Measurements from ENCODE around the gene DDN. TPM values are rescaled to one million over a fixed set of nuclear protein-coding genes. Genes with fewer than 3 reads are reported as not detected.

Gene DDN
- total and polyA plus RNA-seq, 9 of the 15 experiments (the other 6 are each of a cell fraction or from before 2014, with no cell fraction given): 0.03 to 3.6 (median 1.6) TPM

DNA sequence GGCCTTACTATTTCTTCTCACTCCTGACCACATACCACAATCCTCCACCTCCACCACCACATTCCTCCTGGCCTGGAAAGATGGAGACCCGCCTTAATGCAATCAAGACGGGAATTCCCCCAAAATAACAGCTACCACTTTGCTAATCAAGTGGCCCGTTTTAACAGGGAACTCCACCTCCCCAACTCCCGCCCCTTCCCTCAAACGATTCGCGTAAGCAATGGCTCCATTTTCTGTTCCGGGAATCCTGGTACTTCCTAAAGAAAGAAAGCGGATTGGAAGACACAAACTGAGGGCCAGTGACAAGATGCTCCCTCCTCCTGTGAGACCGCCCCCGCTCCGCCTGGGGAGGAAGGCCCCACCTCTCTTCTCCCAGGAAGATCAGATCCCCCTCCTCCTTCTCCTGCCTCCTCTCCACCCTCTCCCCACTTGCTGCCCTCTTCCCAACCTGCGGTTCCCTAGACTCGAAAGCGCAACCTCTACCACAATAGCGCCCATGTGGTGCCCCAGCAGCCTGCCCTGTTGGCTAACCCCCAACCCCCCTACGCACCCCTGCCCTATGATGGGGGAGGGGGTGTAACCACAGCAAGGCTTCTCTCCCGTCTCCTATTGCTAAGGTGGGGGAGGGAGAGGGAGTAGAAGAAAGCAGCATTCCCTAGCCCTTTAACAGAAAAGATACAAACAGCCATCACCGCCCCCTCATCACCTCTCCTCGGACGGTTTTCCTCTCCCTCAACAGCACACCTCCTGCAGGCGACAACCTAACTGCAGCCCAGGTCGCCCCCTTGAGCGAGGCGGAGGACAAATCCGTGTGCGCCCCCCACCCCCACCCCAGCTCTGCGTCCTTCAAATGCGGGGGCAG lies 42.7 kb downstream of the DDN start (continued):
- no peak for TF ChIP-seq JUND (IDR thresholded peaks at IDR 0.05; ENCODE audit: borderline replicate concordance, low read depth, low read length)
- 0 out of 3 replicates have a peak, but pooled peaks have one; percentile 2 for TF ChIP-seq JUND (tag; IDR thresholded peaks at IDR 0.05; ENCODE audit: borderline replicate concordance, low read depth, low read length)
- 0 out of 2 replicates have a peak, but pooled peaks have one; percentile 16 for TF ChIP-seq KLF16 (IDR thresholded peaks at IDR 0.05)
- TF ChIP-seq ZNF75A (CRISPR knock-in tag; IDR thresholded peaks at IDR 0.05): no peak
- TF ChIP-seq FUS (optimal IDR thresholded peaks at IDR 0.05; ENCODE audit: low read depth, low read length): no peak
- TF ChIP-seq PHF21A (IDR thresholded peaks at IDR 0.05; ENCODE audit: borderline replicate concordance, low read depth): 0 out of 2 replicates have a peak, but pooled peaks have one; percentile 46
- no peak for TF ChIP-seq MBD2 (IDR thresholded peaks at IDR 0.05; ENCODE audit: borderline replicate concordance, low read depth)
- TF ChIP-seq, protein P1, sequence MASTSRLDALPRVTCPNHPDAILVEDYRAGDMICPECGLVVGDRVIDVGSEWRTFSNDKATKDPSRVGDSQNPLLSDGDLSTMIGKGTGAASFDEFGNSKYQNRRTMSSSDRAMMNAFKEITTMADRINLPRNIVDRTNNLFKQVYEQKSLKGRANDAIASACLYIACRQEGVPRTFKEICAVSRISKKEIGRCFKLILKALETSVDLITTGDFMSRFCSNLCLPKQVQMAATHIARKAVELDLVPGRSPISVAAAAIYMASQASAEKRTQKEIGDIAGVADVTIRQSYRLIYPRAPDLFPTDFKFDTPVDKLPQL (IDR thresholded peaks at IDR 0.05; ENCODE audit: extremely low read depth, insufficient read length): no peak
- peak in 1 of 2 experiments; percentile 34; a peak in 1 of 4 replicates for TF ChIP-seq TRIM24 (IDR thresholded peaks at IDR 0.05)
- TF ChIP-seq SMARCA4 (IDR thresholded peaks at IDR 0.05): peak; percentile 43; the same call in 1 of the 2 replicates
- TF ChIP-seq HNRNPUL1 (IDR thresholded peaks at IDR 0.05; ENCODE audit: low read length): no peak
- no peak for TF ChIP-seq MLX (CRISPR knock-in tag; conservative IDR thresholded peaks at IDR 0.05)
- TF ChIP-seq E2F5 (CRISPR knock-in tag; IDR thresholded peaks at IDR 0.05): no peak
- peak; percentile 94 for TF ChIP-seq EGR1 (conservative IDR thresholded peaks at IDR 0.05)
- TF ChIP-seq NCOR1 (IDR thresholded peaks at IDR 0.05): 0 out of 2 replicates have a peak, but pooled peaks have one; percentile 17
- no peak for TF ChIP-seq ATF1 (CRISPR knock-in tag; IDR thresholded peaks at IDR 0.05)
- peak; percentile 59 for TF ChIP-seq ATF1 (tag; IDR thresholded peaks at IDR 0.05)
- peak; percentile 69; the same call in 1 of the 2 replicates for TF ChIP-seq GATAD2A (IDR thresholded peaks at IDR 0.05)
- TF ChIP-seq ZBTB9 (CRISPR knock-in tag; IDR thresholded peaks at IDR 0.05): 0 out of 2 replicates have a peak, but pooled peaks have one; percentile 20
- peak; percentile 18; the same call in 1 of the 2 replicates for TF ChIP-seq ETV1 (tag; conservative IDR thresholded peaks at IDR 0.05; ENCODE audit: low read depth)
- TF ChIP-seq ZNF133 (CRISPR knock-in tag; IDR thresholded peaks at IDR 0.05): no peak
- TF ChIP-seq ZBTB7A (IDR thresholded peaks at IDR 0.05; ENCODE audit: borderline replicate concordance, control insufficient read depth, low read depth, low read length): peak; percentile 16; the same call in 1 of the 2 replicates
- TF ChIP-seq CHD2 (IDR thresholded peaks at IDR 0.05; ENCODE audit: low read depth, low read length): peak; percentile 14; the same call in 1 of the 2 replicates
- TF ChIP-seq TEAD1 (CRISPR knock-in tag; IDR thresholded peaks at IDR 0.05): 0 out of 4 replicates have a peak, but pooled peaks of 1 of the 2 experiments have one; percentile 51
- 0 out of 2 replicates have a peak, but pooled peaks have one; percentile 58 for TF ChIP-seq SMARCE1 (IDR thresholded peaks at IDR 0.05)
- TF ChIP-seq TGIF2 (CRISPR knock-in tag; IDR thresholded peaks at IDR 0.05): 0 out of 2 replicates have a peak, but pooled peaks have one; percentile 39
- TF ChIP-seq NR2F6 (CRISPR knock-in tag; IDR thresholded peaks at IDR 0.05): no peak

Data from K562 (cell line).